ENCODE results near the gene PHLDB1.
"Not testable (repeated sequence)": the region's sequence is repeated elsewhere in the genome, so short reads cannot be mapped to it uniquely, and the experiment has no call there.

Gene PHLDB1

DNA sequence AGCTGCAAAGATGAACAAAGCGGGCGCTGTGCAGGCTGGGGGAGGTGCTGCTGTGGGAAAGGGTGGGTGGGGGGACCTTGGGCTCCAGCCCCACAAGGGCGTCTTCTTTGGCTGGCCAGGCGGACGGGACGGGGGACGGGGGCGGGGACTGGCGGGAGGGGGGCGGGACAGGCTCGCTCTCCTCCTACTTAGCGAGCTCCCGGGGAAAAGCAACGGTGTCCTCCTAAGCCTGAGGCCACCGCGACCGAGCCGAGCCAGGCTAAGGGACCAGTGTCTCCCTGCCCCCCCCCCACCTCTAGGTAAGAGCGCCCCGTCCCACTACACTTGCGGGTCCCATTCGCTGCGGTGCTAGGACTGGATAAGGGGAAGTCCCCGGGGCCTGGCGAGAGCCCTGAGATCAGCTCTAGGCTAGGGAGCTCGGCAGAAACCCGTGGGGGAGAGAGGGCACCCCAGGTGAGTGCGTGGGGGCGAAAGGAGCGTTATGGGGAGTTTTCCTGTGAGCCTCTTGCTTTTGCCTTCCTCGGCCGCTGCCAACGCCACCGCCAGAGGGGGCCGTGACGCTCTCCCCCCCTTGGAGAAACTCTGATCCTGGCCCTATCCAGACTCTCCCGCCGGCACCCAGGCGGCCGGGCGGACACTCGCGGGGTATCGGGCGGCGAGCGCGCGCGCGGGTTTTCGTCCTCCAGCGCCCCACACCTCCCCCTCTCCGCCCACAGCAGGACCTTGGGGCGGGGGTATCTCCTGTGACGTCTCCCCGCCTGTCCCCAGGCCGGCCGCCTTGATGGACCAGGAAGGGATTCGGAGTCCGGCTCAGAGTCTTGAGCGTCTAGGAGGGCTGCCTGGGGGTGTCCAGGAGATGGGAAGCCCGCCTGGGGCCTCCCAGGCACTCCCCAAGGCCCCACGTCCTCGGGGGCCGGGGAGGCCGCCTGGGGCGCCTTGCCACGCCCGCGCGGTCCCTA is at the start of gene PHLDB1:
Gene PHLDB1 (plus strand): TSS at position 215 of the 959 bp plus-strand sequence. CDS start 6,222 bp downstream, outside the sequence.
- Mint-ChIP-seq H3K27me3 (no peaks in the 10 kb centered on the region), H3K4me3 (peak within 1 kb of the TSS; percentile 80), H3K9me3 (ENCODE audit: low read depth) (no peaks in the 10 kb centered on the region), H3K4me1 (ENCODE audit: low read depth) (peaks cover 19% of the 10 kb centered on the region), H3K27ac (peak within 1 kb of the TSS; percentile 72), H3K36me3 (peaks cover 2% of the 10 kb centered on the region)

DNA sequence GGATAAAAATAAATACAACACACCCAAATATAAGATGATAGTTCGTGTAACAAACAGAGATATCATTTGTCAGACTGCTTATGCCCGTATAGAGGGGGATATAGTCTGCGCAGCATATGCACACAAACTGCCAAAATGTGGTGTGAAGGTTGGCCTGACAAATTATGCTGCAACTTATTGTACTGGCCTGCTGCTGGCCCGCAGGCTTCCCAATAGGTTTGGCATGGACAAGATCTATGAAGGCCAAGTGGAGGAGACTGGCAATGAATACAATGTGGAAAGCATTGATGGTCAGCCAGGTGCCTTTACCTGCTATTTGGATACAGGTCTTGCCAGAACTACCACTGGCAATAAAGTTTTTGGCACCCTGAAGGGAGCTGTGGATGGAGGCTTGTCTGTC is 46.6 kb upstream of the PHLDB1 start:
- H3K4me3 Mint-ChIP-seq, result no peak overlapping the region
- H3K4me1 Mint-ChIP-seq (ENCODE audit: low read depth), result peaks cover 16% of the 10 kb centered on the region
- no peaks in the 10 kb centered on the region for H3K9me3 Mint-ChIP-seq (ENCODE audit: low read depth)
- no peak overlapping the region for H3K27ac Mint-ChIP-seq
- no peaks in the 10 kb centered on the region for H3K27me3 Mint-ChIP-seq
- peaks cover 2% of the 10 kb centered on the region for H3K36me3 Mint-ChIP-seq

- Mint-ChIP-seq H3K9me3 (ENCODE audit: low read depth) (no peaks in the 10 kb centered on the region), H3K27ac (peak overlapping the region; percentile 61), H3K4me3 (peak overlapping the region; percentile 81), H3K27me3 (no peaks in the 10 kb centered on the region), H3K4me1 (ENCODE audit: low read depth) (peaks cover 19% of the 10 kb centered on the region), H3K36me3 (peaks cover 2% of the 10 kb centered on the region)
These were observed 42.4 kb upstream of the PHLDB1 start for GRCh38 chr11:118565051-118565450.

DNA sequence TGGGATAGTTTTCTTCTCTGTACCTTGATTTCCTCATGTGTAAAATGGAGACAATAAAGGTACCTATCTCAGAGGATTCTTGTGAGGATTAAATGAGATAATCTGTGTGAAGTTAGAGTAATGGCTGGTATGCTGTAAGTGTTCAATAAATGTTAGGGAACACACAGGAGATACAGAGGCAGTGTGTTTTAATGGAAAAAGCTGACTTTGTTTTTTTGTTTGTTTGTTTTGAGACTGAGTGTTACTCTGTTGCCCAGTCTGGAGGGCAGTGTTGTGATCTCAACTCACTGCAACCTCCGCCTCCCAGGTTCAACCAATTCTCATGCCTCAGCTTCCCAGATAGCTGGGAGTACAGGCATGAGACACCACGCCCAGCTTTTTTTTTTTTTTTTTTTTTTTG is 37.7 kb upstream of the PHLDB1 start:
- peaks cover 38% of the 10 kb centered on the region for H3K4me1 Mint-ChIP-seq (ENCODE audit: low read depth)
- H3K27me3 Mint-ChIP-seq, result no peaks in the 10 kb centered on the region
- H3K36me3 Mint-ChIP-seq, result no peaks in the 10 kb centered on the region
- H3K9me3 Mint-ChIP-seq (ENCODE audit: low read depth), result no peaks in the 10 kb centered on the region
- no peak overlapping the region for H3K4me3 Mint-ChIP-seq
- H3K27ac Mint-ChIP-seq, result no peak overlapping the region

GRCh38 chr11:118570787-118571186 is 36.6 kb upstream of the PHLDB1 start:
- Mint-ChIP-seq H3K27ac (peak overlapping the region; percentile 95), H3K9me3 (ENCODE audit: low read depth) (no peaks in the 10 kb centered on the region), H3K4me3 (no peak overlapping the region), H3K4me1 (ENCODE audit: low read depth) (peaks cover 42% of the 10 kb centered on the region), H3K36me3 (no peaks in the 10 kb centered on the region), H3K27me3 (no peaks in the 10 kb centered on the region)

DNA sequence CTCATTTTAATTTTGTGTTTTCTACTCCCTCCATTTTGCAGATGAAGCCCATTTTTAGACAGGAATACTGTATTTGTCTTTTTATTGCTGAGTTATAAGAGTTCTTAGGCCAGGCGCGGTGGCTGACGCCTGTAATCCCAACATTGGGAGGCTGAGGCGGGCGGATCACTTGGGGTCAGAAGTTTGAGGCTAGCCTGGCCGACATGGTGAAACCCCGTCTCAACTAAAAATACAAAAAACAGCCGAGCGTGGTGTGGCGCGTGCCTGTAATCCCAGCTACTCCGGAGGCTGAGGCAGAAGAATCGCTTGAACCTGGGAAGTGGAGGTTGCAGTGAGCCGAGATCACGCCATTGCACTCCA is 35.7 kb upstream of the PHLDB1 start:
- peak overlapping the region; percentile 100 for H3K4me3 Mint-ChIP-seq
- peaks cover 47% of the 10 kb centered on the region for H3K4me1 Mint-ChIP-seq (ENCODE audit: low read depth)
- not testable (repeated sequence) for H3K27me3 Mint-ChIP-seq

DNA sequence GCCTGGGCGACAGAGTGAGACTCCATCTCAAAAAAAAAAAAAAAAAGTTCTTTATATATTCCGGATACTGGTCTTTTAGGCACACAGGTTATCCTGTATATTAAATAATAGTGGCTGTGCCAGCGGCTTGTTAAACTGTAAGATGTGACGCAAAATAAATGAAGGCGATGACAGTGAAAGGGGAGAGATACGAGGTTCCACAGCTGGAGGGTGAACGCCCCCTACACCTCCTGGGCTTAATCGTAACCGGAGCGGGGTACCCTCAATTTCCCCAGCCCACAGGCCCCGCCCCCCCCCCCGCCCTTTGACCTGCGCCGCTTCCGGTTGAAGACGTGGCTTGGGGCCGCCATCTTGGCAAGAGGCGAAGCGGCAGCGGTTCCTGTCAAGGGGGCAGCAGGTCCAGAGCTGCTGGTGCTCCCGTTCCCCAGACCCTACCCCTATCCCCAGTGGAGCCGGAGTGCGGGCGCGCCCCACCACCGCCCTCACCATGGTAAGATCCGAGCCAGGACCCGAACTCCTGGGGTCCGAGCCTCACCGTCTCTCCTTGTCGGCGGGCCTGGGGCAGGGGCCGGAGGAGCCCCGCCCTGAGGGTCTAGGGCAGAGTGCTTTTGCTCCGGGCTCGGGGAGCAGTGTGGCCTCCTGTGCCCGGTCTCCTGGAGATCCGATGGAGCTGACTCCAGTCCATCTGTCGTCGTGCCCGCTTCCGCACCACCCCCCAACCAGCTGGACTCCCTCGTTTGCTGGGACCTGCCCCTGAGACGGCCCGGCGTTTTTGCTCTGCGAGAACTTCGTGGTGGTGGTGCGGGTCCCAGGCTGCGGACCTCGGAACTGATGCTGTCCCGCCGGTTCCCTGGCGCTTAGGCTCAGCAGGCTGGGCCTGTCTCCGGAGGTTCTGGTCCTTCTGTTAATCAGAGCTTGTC is 35.1 kb upstream of the PHLDB1 start, which contains the start of gene ARCN1:
Gene ARCN1 (plus strand): TSS at position 349 of the 920 bp plus-strand sequence. CDS start 139 bp downstream, at position 488.
- peak within 1 kb of the TSS; percentile 100 for H3K4me3 Mint-ChIP-seq
- no peaks in the 10 kb centered on the region for H3K36me3 Mint-ChIP-seq
- no peaks in the 10 kb centered on the region for H3K9me3 Mint-ChIP-seq (ENCODE audit: low read depth)
- H3K4me1 Mint-ChIP-seq (ENCODE audit: low read depth), result peaks cover 53% of the 10 kb centered on the region
- peak within 1 kb of the TSS; percentile 96 for H3K27ac Mint-ChIP-seq
- H3K27me3 Mint-ChIP-seq, result no peaks in the 10 kb centered on the region

More for the DNA sequence above, 35.7 kb upstream of the PHLDB1 start:
- not testable (repeated sequence) for H3K9me3 Mint-ChIP-seq (ENCODE audit: low read depth); H3K36me3 Mint-ChIP-seq
- H3K27ac Mint-ChIP-seq, result peak overlapping the region; percentile 95

- Mint-ChIP-seq H3K36me3 (peaks cover 2% of the 10 kb centered on the region), H3K9me3 (ENCODE audit: low read depth) (no peaks in the 10 kb centered on the region), H3K4me3 (peak overlapping the region; percentile 100), H3K27me3 (no peaks in the 10 kb centered on the region), H3K27ac (peak overlapping the region; percentile 96), H3K4me1 (ENCODE audit: low read depth) (peaks cover 57% of the 10 kb centered on the region)
These were observed 34.3 kb upstream of the PHLDB1 start for GRCh38 chr11:118572981-118573550.

GRCh38 chr11:118574636-118575035 is 32.8 kb upstream of the PHLDB1 start:
- Mint-ChIP-seq H3K4me3 (peak overlapping the region; percentile 67), H3K36me3 (peaks cover 2% of the 10 kb centered on the region), H3K27ac (no peak overlapping the region), H3K4me1 (ENCODE audit: low read depth) (peaks cover 65% of the 10 kb centered on the region), H3K9me3 (ENCODE audit: low read depth) (no peaks in the 10 kb centered on the region), H3K27me3 (no peaks in the 10 kb centered on the region)

DNA sequence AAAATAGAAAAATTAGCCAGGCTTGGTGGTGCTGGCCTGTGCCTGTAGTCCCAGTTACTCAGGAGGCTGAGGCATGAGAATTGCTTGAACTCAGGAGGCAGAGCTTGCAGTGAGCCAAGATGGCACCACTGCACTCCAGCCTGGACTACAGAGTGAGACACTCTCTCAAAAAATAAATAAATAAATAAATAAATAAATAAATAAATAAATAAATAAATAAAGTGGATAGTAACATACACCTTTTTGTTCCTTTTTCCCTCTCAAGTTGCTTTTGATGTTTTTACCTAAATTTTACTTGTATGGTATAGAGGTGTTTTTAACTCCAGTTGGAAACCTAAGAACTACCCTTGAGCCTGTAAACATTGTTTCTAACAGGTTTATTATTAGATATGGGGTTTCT is 29.4 kb upstream of the PHLDB1 start:
- not testable (repeated sequence) for H3K27ac Mint-ChIP-seq; H3K4me3 Mint-ChIP-seq; H3K27me3 Mint-ChIP-seq; H3K36me3 Mint-ChIP-seq; H3K9me3 Mint-ChIP-seq (ENCODE audit: low read depth)
- peaks cover 55% of the 10 kb centered on the region for H3K4me1 Mint-ChIP-seq (ENCODE audit: low read depth)

DNA sequence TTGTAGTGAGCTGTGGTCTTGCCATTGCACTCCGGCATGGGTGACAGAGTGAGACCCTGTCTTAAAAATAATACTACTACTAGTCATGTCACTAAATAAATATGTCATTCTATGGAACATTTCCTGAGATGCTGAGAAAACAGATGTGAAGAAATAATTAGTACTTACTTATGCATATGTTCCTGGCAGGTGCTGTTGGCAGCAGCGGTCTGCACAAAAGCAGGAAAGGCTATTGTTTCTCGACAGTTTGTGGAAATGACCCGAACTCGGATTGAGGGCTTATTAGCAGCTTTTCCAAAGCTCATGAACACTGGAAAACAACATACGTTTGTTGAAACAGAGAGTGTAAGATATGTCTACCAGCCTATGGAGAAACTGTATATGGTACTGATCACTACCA is 26.4 kb upstream of the PHLDB1 start:
- peak overlapping the region; percentile 16 for H3K27ac Mint-ChIP-seq
- no peaks in the 10 kb centered on the region for H3K27me3 Mint-ChIP-seq
- peaks cover 2% of the 10 kb centered on the region for H3K36me3 Mint-ChIP-seq
- H3K4me3 Mint-ChIP-seq, result no peak overlapping the region
- no peaks in the 10 kb centered on the region for H3K9me3 Mint-ChIP-seq (ENCODE audit: low read depth)
- H3K4me1 Mint-ChIP-seq (ENCODE audit: low read depth), result peaks cover 31% of the 10 kb centered on the region

- Mint-ChIP-seq H3K27me3 (no peaks in the 10 kb centered on the region), H3K4me1 (ENCODE audit: low read depth) (peaks cover 4% of the 10 kb centered on the region), H3K4me3 (no peak overlapping the region), H3K9me3 (ENCODE audit: low read depth) (no peaks in the 10 kb centered on the region), H3K36me3 (no peaks in the 10 kb centered on the region), H3K27ac (peak overlapping the region; percentile 41)
These were observed 19.5 kb upstream of the PHLDB1 start for GRCh38 chr11:118587952-118588351.

DNA sequence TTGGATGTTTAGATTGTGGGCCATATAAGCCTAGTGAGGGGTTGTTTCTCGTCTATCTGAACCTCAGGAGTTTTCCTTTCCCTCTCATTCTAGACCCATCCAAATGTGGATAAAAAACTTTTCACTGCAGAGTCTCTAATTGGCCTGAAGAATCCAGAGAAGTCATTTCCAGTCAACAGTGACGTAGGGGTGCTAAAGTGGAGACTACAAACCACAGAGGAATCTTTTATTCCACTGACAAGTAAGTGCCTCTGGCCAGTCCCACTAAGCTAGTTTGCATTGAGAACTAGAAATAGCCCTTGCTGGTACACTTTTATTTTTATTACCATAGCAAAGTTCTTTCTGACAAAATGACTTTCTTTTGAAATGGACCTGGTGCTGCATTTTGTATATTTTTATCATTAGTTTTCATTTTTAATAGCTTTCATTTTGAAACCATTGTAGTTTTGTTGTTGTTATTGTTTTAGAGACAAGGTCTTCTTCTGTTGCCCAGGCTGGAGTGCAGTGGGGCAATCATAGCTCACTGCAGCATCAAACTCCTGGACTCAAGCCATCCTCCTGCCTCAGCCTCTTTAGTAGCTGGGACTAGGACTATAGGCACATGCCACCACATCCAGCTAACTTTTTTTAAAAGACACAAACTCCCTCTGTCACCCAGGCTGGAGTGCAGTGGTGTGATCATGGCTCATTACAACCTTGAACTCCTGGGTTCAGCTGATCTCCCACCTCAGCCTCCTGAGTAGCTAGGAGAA is 14.6 kb upstream of the PHLDB1 start:
- no peak overlapping the region for H3K27ac Mint-ChIP-seq
- H3K4me3 Mint-ChIP-seq, result no peak overlapping the region
- peaks cover 2% of the 10 kb centered on the region for H3K36me3 Mint-ChIP-seq
- no peaks in the 10 kb centered on the region for H3K9me3 Mint-ChIP-seq (ENCODE audit: low read depth)
- no peaks in the 10 kb centered on the region for H3K27me3 Mint-ChIP-seq
- H3K4me1 Mint-ChIP-seq (ENCODE audit: low read depth), result peaks cover 17% of the 10 kb centered on the region

DNA sequence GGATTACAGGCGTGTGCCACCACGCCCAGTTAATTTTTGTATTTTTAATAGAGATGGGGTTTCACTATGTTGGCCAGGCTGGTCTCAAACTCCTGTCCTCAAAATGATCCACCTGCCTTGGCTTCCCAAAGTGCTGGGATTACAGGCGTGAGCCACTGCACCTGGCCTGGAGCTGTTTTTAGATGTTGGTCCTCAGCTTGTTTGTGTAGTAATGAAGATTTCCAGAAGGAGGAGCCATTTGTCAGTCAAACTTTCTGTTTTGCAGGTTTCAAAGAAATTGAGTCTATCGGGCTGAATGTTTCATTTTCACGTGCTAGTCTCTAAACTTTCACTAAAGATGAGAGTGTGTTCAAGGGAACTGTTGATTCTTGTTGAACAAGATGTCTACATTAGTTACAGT is 12.4 kb upstream of the PHLDB1 start:
- not testable (repeated sequence) for H3K27me3 Mint-ChIP-seq; H3K36me3 Mint-ChIP-seq; H3K9me3 Mint-ChIP-seq (ENCODE audit: low read depth); H3K4me3 Mint-ChIP-seq
- Mint-ChIP-seq H3K4me1 (ENCODE audit: low read depth) (peaks cover 17% of the 10 kb centered on the region), H3K27ac (peak overlapping the region; percentile 73)

All from activated naive CD8-positive, alpha-beta T cell (primary cell).